ENCODE measurements around the gene UBE4B. TPM values are rescaled to one million over a fixed set of nuclear protein-coding genes. Genes with fewer than 3 reads are reported as not detected.
A peak's percentile ranks its signal among the peaks of the same experiment; 100 is the strongest.

UBE4B gene
- total RNA-seq, result 10 to 100 TPM; 37.0 to 51.0 TPM
- 10 to 100 TPM in 1 of 2 donors, 1 to 10 TPM in 1; 9.9 to 19.4 TPM for polyA plus RNA-seq
- long read RNA-seq, donor 1, full-length matches to known transcripts, result 1 of 9 reads
- long read RNA-seq, donor 1, partial matches to known transcripts, result 8 of 9 reads
- long read RNA-seq, donor 1, other reads (novel, unspliced or antisense), result 0 of 9 reads
- long read RNA-seq, donor 2, partial matches to known transcripts, result 6 of 6 reads
- long read RNA-seq, donor 2, other reads (novel, unspliced or antisense), result 0 of 6 reads
- long read RNA-seq, donor 3, full-length matches to known transcripts, result 1 of 1 reads
- long read RNA-seq, donor 3, partial matches to known transcripts, result 0 of 1 reads
- long read RNA-seq, donor 3, other reads (novel, unspliced or antisense), result 0 of 1 reads
- long read RNA-seq, donor 4, partial matches to known transcripts, result 10 of 10 reads
- long read RNA-seq, donor 4, other reads (novel, unspliced or antisense), result 0 of 10 reads
- long read RNA-seq, donor 5, full-length matches to known transcripts, result 2 of 30 reads
- long read RNA-seq, donor 5, partial matches to known transcripts, result 28 of 30 reads
- long read RNA-seq, donor 5, other reads (novel, unspliced or antisense), result 0 of 30 reads

GRCh38 chr1:10032590-10033358 is at the start of gene UBE4B:
UBE4B (plus strand) TSS chr1:10032958; CDS start chr1:10033671, 713 bp downstream.
- TF ChIP-seq CTCF (IDR thresholded peaks at IDR 0.05; ENCODE audit: control extremely low read depth, extremely low read depth), result peak; percentile 83
- H3K27ac ChIP-seq (ENCODE audit: low read depth in 1 of 2, low read length in 1 of 2), result peak within 1 kb of the TSS; percentile 90 to 97
- DNase-seq, result peak; percentile 99 to 100 (median 99)
- peak within 1 kb of the TSS; percentile 59 to 85 for H3K9ac ChIP-seq (ENCODE audit: insufficient read depth in 1 of 2, low read length in 2 of 2)
- H3K9me3 ChIP-seq (ENCODE audit: control insufficient read depth in 4 of 4, insufficient read depth in 3 of 4, low read length in 3 of 4), result no peaks in the 10 kb centered on the region
- H3K27me3 ChIP-seq (ENCODE audit: control insufficient read depth in 3 of 3, insufficient read depth in 3 of 3, low read length in 2 of 3), result no peaks in the 10 kb centered on the region
- peak; percentile 98 for ATAC-seq (ENCODE audit: insufficient read depth, low FRiP score)
- 0 to 1% methylated on average over 60 to 73 of the region's 73 CpGs for WGBS, 2 donors
- H3K4me3 ChIP-seq, result peak within 1 kb of the TSS; percentile 94
- H3K36me3 ChIP-seq (ENCODE audit: control insufficient read depth in 4 of 4, insufficient read depth in 4 of 4, low read length in 4 of 4), result peaks cover 0 to 2% (median under 1%) of the 10 kb centered on the region in 4 donors
- peaks cover 0 to 9% (median 0%) of the 10 kb centered on the region in 5 donors for H3K4me1 ChIP-seq (ENCODE audit: control insufficient read depth in 5 of 5, insufficient read depth in 5 of 5, low read length in 5 of 5)

GRCh38 chr1:9984253-9984652 is 48.5 kb upstream of the UBE4B start:
- H3K4me1 ChIP-seq (ENCODE audit: control insufficient read depth in 5 of 5, insufficient read depth in 5 of 5, low read length in 5 of 5), result no peaks in the 10 kb centered on the region
- no peak for TF ChIP-seq CTCF (IDR thresholded peaks at IDR 0.05; ENCODE audit: control extremely low read depth, extremely low read depth)
- H3K36me3 ChIP-seq (ENCODE audit: control insufficient read depth in 4 of 4, insufficient read depth in 4 of 4, low read length in 4 of 4), result peaks cover 0 to 11% (median 8%) of the 10 kb centered on the region in 4 donors
- no peak overlapping the region for H3K9ac ChIP-seq (ENCODE audit: insufficient read depth in 1 of 2, low read length in 2 of 2)
- 75 to 89% methylated on average over 5 of the region's 5 CpGs for WGBS, 2 donors
- no peak overlapping the region for H3K4me3 ChIP-seq
- H3K9me3 ChIP-seq (ENCODE audit: control insufficient read depth in 4 of 4, insufficient read depth in 3 of 4, low read length in 3 of 4), result no peaks in the 10 kb centered on the region
- DNase-seq, result no peak
- no peaks in the 10 kb centered on the region for H3K27me3 ChIP-seq (ENCODE audit: control insufficient read depth in 3 of 3, insufficient read depth in 3 of 3, low read length in 2 of 3)
- ATAC-seq (ENCODE audit: insufficient read depth, low FRiP score), result no peak
- no peak overlapping the region for H3K27ac ChIP-seq (ENCODE audit: low read depth in 1 of 2, low read length in 1 of 2)

GRCh38 chr1:9985001-9985400 is 47.8 kb upstream of the UBE4B start:
- no peak for TF ChIP-seq CTCF (IDR thresholded peaks at IDR 0.05; ENCODE audit: control extremely low read depth, extremely low read depth)
- H3K9me3 ChIP-seq (ENCODE audit: control insufficient read depth in 4 of 4, insufficient read depth in 3 of 4, low read length in 3 of 4), result no peaks in the 10 kb centered on the region

More at GRCh38 chr1:9985001-9985400, 47.8 kb upstream of the UBE4B start:
- Histone ChIP-seq H3K4me3 (no peak overlapping the region), H3K4me1 (ENCODE audit: control insufficient read depth in 5 of 5, insufficient read depth in 5 of 5, low read length in 5 of 5) (no peaks in the 10 kb centered on the region), H3K27me3 (ENCODE audit: control insufficient read depth in 3 of 3, insufficient read depth in 3 of 3, low read length in 2 of 3) (no peaks in the 10 kb centered on the region), H3K36me3 (ENCODE audit: control insufficient read depth in 4 of 4, insufficient read depth in 4 of 4, low read length in 4 of 4) (peaks cover 0 to 11% (median 8%) of the 10 kb centered on the region in 4 donors), H3K9ac (ENCODE audit: insufficient read depth in 1 of 2, low read length in 2 of 2) (no peak overlapping the region), H3K27ac (ENCODE audit: low read depth in 1 of 2, low read length in 1 of 2) (no peak overlapping the region)
- DNase-seq, result peak in 1 of 3 donors; percentile 33
- WGBS, 2 donors, result 36 to 52% methylated on average over 6 of the region's 6 CpGs
- ATAC-seq (ENCODE audit: insufficient read depth, low FRiP score), result no peak

Data from lung (tissue), 16 donors.